Endothelial cell of umbilical vein (primary cell): ENCODE measurements around the gene PRSS48. TPM values are rescaled to one million over a fixed set of nuclear protein-coding genes. Genes with fewer than 3 reads are reported as not detected.

Experiments
- BruUV-seq: library from RNA; stranded (reverse); fragments of 400-500 nt; replicated peaks from 2 replicates; lab custom pipeline; 2021; lab: Mats Ljungman, UMichigan
- CTCF ChIA-PET: fragments of 300-600, 350-600 bp; sonication (Branson Sonifier 250); formaldehyde crosslinking; loops from one replicate; lab custom pipeline; 2021; ENCODE audit warnings: antibody characterized with exemption, inconsistent platforms; lab: Charles Lee
- POLR2A ChIA-PET: fragments of 300-600, 350-600 bp; sonication (Branson Sonifier 250); formaldehyde crosslinking; loops from one replicate; lab custom pipeline; 2021; ENCODE audit warnings: antibody characterized with exemption, inconsistent platforms; lab: Charles Lee
- DNase-seq: peaks from one replicate; pipeline ENCODE4 v3.0.0-alpha.2; 2011; ENCODE audit warnings: low read depth, low spot score
- FAIRE-seq: peaks from 2 replicates; lab custom pipeline; 2011; peaks lifted over from hg19 to GRCh38; lab: Jason Lieb, UNC
- H2AFZ ChIP-seq: 2 replicates; pipeline ENCODE4 v1.6.0; 2012; ENCODE audit warnings: low read depth, low read length, control low read depth, inconsistent platforms
- H3K27ac ChIP-seq: 2 replicates; pipeline ENCODE4 v1.5.1; 2011; ENCODE audit warnings: low read depth, mild to moderate bottlenecking, control low read depth, low read length, moderate library complexity; ENCODE audit not compliant: insufficient read depth
- H3K27me3 ChIP-seq, 2 experiments: 2 replicates each; pipeline versions ENCODE4 v1.6.0 to v1.6.1; 2011; ENCODE audit warnings: low read length in 2 of 2, mixed read lengths in 1 of 2; ENCODE audit not compliant: control insufficient read depth in 2 of 2, insufficient read depth in 2 of 2
- H3K36me3 ChIP-seq, 2 experiments: 2 replicates in 1 of 2; 3 replicates in 1 of 2; pipeline ENCODE4 v1.5.1; 2011; ENCODE audit warnings: low read length in 2 of 2, mild to moderate bottlenecking in 1 of 2, moderate library complexity in 1 of 2; ENCODE audit not compliant: control insufficient read depth in 2 of 2, insufficient read depth in 2 of 2; ENCODE audit errors: extremely low read depth in 1 of 2
- H3K4me1 ChIP-seq: 3 replicates; pipeline ENCODE4 v1.5.1; 2011; ENCODE audit warnings: mild to moderate bottlenecking, low read length; ENCODE audit not compliant: control insufficient read depth, insufficient read depth; ENCODE audit errors: extremely low read depth
- H3K4me2 ChIP-seq: 2 replicates; pipeline ENCODE4 v1.6.1; 2011; ENCODE audit warnings: low read length, control low read depth, mixed read lengths; ENCODE audit not compliant: insufficient read depth
- H3K4me3 ChIP-seq, 3 experiments: fragments of 200-600 bp in 1 of 3; sonication (generic), shearing (Covaris generic) in 1 of 3; replicated peaks in 1 of 3; 2 replicates each; pipeline ENCODE4 v1.5.1; 2011 to 2016; ENCODE audit warnings: control low read depth in 3 of 3, low read length in 3 of 3, mild to moderate bottlenecking in 2 of 3, inconsistent platforms in 1 of 3, low read depth in 1 of 3, moderate library complexity in 1 of 3; ENCODE audit not compliant: insufficient read depth in 1 of 3
- H3K79me2 ChIP-seq: 2 replicates; pipeline ENCODE4 v1.6.0; 2012; ENCODE audit warnings: low read length, inconsistent platforms; ENCODE audit not compliant: control insufficient read depth, insufficient read depth
- H3K9ac ChIP-seq: replicated peaks from 2 replicates; pipeline ENCODE3; 2011; ENCODE audit warnings: low read length, control low read depth; ENCODE audit not compliant: insufficient read depth; ENCODE audit errors: extremely low read depth
- H3K9me1 ChIP-seq: replicated peaks from 3 replicates; pipeline ENCODE4 v1.6.0; 2011; ENCODE audit warnings: mild to moderate bottlenecking, low read length; ENCODE audit not compliant: control insufficient read depth, insufficient read depth; ENCODE audit errors: extremely low read depth
- H3K9me3 ChIP-seq: replicated peaks from 2 replicates; pipeline ENCODE4 v1.5.1; 2012; ENCODE audit warnings: low read length, inconsistent platforms; ENCODE audit not compliant: control insufficient read depth, insufficient read depth
- H4K20me1 ChIP-seq: replicated peaks from 2 replicates; pipeline ENCODE3; 2011; ENCODE audit warnings: mild to moderate bottlenecking, low read length; ENCODE audit not compliant: control insufficient read depth, insufficient read depth; ENCODE audit errors: extremely low read depth
- CTCF ChIP-seq, 2 donors: IDR thresholded peaks; 1 replicate in 1 of 2; 2 replicates in 1 of 2; pipeline ENCODE4 v1.5.1; 2011; ENCODE audit warnings: low read length in 2 of 2, mild to moderate bottlenecking in 2 of 2, moderate library complexity in 2 of 2, control low read depth in 1 of 2, inconsistent platforms in 1 of 2, low read depth in 1 of 2; ENCODE audit not compliant: insufficient read depth in 1 of 2; ENCODE audit errors: extremely low read depth in 1 of 2
- EZH2 ChIP-seq: IDR thresholded peaks from 2 replicates; pipeline ENCODE4 v1.6.1; 2012; ENCODE audit warnings: borderline replicate concordance, low read depth, mild to moderate bottlenecking, moderate library complexity, low read length, inconsistent platforms; ENCODE audit not compliant: severe bottlenecking
- FOS ChIP-seq: IDR thresholded peaks from 2 replicates; pipeline ENCODE4 v1.6.1; 2011; ENCODE audit warnings: mild to moderate bottlenecking, low read length, moderate library complexity, borderline replicate concordance; ENCODE audit not compliant: insufficient read depth
- GATA2 ChIP-seq: IDR thresholded peaks from 2 replicates; pipeline ENCODE4 v1.7.0; 2011; ENCODE audit warnings: low read depth, mild to moderate bottlenecking, moderate library complexity, mixed read lengths, low read length; ENCODE audit not compliant: insufficient read length, insufficient read depth
- JUN ChIP-seq: IDR thresholded peaks from 2 replicates; pipeline ENCODE4 v1.6.1; 2011; ENCODE audit warnings: borderline replicate concordance, low read depth; ENCODE audit not compliant: insufficient read length, insufficient read depth
- MAX ChIP-seq: IDR thresholded peaks from 2 replicates; pipeline ENCODE4 v1.6.1; 2011; ENCODE audit not compliant: insufficient read depth, insufficient read length
- MYC ChIP-seq: IDR thresholded peaks from one replicate; pipeline ENCODE4 v1.6.1; 2011; ENCODE audit warnings: mild to moderate bottlenecking, low read depth, low read length
- POLR2A ChIP-seq: IDR thresholded peaks from 2 replicates; pipeline ENCODE4 v1.6.1; 2012; ENCODE audit warnings: low read depth, mild to moderate bottlenecking, control low read depth, low read length
- POLR2AphosphoS5 ChIP-seq: IDR thresholded peaks from 2 replicates; pipeline ENCODE4 v1.6.1; 2012; ENCODE audit warnings: low read depth, mild to moderate bottlenecking, control low read depth, low read length, moderate library complexity; ENCODE audit not compliant: insufficient read depth
- dilution Hi-C: fragments of 300-500 bp; cut with MboI; formaldehyde crosslinking; loops from one replicate; pipeline ENCODE4 v1.15.0; 2019; ENCODE audit warnings: low sequenced_read_pairs; ENCODE audit not compliant: extremely low pct_ligation_motif_present
- intact Hi-C: fragments of 100-400 bp; cut with micrococcal nuclease; formaldehyde crosslinking; loops from one replicate; pipeline ENCODE4 v1.10.0; 2022
- polyA plus RNA-seq, 4 experiments: library from polyadenylated mRNA; depleted of rRNA in 3 of 4; stranded (reverse) in 3 of 4; unstranded in 1 of 4; fragments of >200 nt; gene quantifications; 2 replicates each; pipeline versions ENCODE4 v1.2.1 to v1.2.3, GENCODE V29; 2011 to 2012; ENCODE audit warnings: missing spikeins in 1 of 4
- total RNA-seq: library from RNA; stranded (reverse); gene quantifications from 2 replicates; pipeline ENCODE4 v1.2.3, GENCODE V29; 2021

PRSS48 gene
- total and polyA plus RNA-seq, 2 donors (not counting 3 experiments of a cell fraction or from before 2014, with no cell fraction given): not detected

DNA sequence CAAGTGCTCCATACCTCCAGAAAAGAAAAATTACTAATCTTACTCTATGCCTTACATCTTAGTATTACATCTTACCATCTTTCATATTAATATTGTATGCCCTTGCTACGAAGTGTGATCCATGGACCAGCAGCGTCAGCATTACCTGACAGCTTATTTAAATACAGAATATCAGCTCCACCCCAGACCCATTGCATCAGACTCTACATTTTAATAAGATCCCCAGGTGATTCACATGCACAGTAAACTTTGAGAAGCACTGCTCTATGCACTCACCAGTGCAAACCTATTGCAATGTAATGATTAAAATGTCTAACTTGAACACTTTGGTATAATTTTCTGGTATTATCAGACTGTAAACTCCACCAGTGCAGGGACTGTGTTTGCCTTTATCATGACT lies 62.5 kb downstream of the PRSS48 start:
- FAIRE-seq: no peak
- Histone ChIP-seq H3K4me3 (no peak overlapping the region), H4K20me1 (no peaks in the 10 kb centered on the region), H3K9me3 (no peaks in the 10 kb centered on the region), H3K36me3 (no peaks in the 10 kb centered on the region), H2AFZ (no peak overlapping the region), H3K4me1 (no peaks in the 10 kb centered on the region), H3K27me3 (peaks cover 2% of the 10 kb centered on the region in 2 experiments), H3K9ac (no peak overlapping the region), H3K9me1 (no peaks in the 10 kb centered on the region), H3K27ac (no peak overlapping the region), H3K4me2 (no peak overlapping the region), H3K79me2 (no peaks in the 10 kb centered on the region)
- no peak for DNase-seq
- intact Hi-C loops: no loop called here
- ChIA-PET POLR2A (no interaction called here), CTCF (no interaction called here)
- BruUV-seq: no TSS peak
- no peak for TF ChIP-seq CTCF (IDR thresholded peaks at IDR 0.05; ENCODE audit: extremely low read depth in 1 of 2, insufficient read depth in 1 of 2, low read depth in 1 of 2, low read length in 2 of 2)
- no peak for TF ChIP-seq EZH2
- no peak for TF ChIP-seq MAX
- TF ChIP-seq JUN: no peak
- TF ChIP-seq MYC: no peak
- no peak for TF ChIP-seq POLR2AphosphoS5
- TF ChIP-seq FOS: no peak
- no peak for TF ChIP-seq GATA2
- TF ChIP-seq POLR2A: no peak
- dilution Hi-C loops: no loop called here
